ENCODE data around the gene DYNC2H1.

DNA sequence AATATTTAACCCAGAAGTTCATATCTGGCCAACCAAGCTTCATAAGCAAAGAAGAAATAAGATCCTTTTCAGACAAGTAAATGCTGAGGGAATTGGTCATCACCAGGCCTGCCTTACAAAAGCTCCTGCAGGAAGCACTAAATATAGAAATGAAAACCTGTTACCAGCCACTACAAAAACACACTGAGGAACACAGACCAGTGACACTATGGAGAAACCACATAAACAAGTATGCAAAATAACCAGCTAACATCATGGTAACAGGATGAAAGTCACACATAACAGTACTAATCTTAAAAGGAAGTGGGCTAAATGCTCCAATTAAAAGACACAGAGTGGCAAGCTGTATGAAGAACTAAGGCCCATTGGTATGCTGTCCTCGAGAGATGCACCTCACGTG is 311.4 kb downstream of the DYNC2H1 start:
- TF ChIP-seq, protein P1, sequence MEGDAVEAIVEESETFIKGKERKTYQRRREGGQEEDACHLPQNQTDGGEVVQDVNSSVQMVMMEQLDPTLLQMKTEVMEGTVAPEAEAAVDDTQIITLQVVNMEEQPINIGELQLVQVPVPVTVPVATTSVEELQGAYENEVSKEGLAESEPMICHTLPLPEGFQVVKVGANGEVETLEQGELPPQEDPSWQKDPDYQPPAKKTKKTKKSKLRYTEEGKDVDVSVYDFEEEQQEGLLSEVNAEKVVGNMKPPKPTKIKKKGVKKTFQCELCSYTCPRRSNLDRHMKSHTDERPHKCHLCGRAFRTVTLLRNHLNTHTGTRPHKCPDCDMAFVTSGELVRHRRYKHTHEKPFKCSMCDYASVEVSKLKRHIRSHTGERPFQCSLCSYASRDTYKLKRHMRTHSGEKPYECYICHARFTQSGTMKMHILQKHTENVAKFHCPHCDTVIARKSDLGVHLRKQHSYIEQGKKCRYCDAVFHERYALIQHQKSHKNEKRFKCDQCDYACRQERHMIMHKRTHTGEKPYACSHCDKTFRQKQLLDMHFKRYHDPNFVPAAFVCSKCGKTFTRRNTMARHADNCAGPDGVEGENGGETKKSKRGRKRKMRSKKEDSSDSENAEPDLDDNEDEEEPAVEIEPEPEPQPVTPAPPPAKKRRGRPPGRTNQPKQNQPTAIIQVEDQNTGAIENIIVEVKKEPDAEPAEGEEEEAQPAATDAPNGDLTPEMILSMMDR (conservative IDR thresholded peaks at IDR 0.05; ENCODE audit: low read depth, low read length) = no peak
- TF ChIP-seq EZH2 (IDR thresholded peaks at IDR 0.05; ENCODE audit: borderline replicate concordance, low read depth, low read length, poor library complexity, severe bottlenecking) = no peak

Data from A673 (cell line).